Activated CD4-positive, alpha-beta T cell treated with anti-CD3 and anti-CD28 coated beads for 24 hours (primary cell): ENCODE results near the gene ERBB4.
"Not testable (repeated sequence)": the region's sequence is repeated elsewhere in the genome, so short reads cannot be mapped to it uniquely, and the experiment has no call there.

Source experiments
- DNase-seq, 2 donors: peaks; one replicate each; pipeline ENCODE4 v3.0.0-alpha.2; 2020; ENCODE audit warnings: low read depth in 2 of 2

Gene ERBB4

DNA sequence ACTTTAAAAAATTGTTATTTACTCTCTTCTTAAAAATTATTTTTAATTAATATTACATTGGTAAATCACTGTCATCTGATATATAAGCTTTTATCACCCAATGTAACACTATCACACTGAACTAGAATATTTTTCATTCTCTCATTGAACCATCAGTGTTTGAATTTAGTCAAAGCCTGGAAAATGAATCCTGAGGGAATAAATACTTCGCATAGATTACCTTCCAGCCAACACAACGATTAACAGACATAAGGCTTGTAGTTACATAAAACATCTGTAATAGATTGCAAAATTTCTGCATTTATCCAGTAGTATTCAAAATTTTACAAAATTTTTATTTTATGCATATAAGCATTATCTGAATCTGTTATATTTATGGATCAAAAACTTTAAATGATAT lies 314.9 kb downstream of the ERBB4 start:
- DNase-seq: no peak

DNA sequence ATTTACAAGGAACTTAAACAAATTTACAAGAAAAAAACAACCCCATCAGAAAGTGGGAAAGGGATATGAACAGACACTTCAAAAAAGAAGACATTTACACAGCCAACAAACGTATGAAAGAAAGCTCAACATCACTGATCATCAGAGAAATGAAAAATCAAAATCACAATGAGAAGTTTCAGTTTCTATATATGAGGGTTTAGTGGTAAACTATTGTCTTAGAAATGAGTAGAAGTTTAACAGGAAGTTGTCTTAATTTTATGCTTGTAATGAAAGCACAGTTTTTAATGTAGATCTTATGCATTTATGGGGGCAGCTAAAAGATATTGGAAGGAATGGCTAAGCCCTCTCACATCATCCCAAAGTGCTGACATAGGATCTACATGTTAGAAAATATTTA lies 325.4 kb downstream of the ERBB4 start:
- DNase-seq: no peak

DNA sequence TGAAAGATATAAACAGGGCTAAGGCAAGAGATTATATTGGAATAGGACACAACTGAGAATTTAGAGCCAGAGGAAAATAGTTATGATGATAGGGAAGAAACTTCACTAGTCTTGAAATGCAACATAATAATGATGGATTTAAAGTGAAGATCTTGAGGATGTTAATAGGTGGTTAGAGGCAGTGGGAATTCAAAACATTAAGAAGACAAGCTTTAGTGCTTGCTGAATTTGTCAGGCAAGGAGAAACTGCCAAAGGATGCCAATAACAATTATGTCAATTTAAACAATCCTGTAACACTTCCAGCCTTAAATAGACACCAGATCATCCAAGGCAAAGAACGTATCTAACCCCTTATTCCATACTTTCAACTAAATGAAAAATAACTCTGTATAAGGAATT lies 330.1 kb downstream of the ERBB4 start:
- no peak for DNase-seq

DNA sequence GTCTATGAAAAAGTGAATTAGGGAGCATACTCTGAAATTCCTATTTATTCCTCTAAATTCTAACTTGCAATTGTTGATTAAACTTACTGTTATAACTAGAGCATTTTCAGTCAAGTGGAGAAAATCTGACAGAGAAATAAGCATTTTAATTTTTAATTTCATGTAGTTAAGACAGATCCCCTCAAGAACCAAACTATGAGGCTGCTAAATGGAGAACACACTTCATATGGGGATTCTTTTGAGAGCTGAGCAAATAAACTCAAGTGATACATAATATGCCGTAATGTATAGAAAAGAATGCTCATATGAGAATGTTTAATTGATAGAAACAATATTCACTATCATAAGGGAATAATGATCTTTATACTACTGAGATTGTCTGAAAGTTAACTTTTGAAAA lies 340.8 kb downstream of the ERBB4 start:
- no peak for DNase-seq

DNA sequence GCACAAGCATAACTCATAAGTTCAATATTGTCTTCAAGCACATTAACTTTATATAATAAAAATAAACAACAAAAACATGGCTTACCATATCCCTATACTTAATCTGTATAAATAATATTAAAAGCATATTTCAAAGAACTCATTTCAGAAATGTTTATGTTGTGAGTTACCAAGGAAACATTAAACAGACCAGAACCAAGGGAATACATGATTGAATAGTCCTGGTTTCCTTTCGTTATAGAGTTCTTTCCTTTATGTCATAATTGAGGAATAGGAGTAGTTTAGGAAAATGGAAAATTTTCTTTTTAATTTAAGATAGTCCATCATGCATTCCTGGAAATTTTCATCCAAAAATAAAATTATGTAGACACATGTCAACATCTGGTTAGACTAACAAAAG lies 343.0 kb downstream of the ERBB4 start:
- DNase-seq: no peak

DNA sequence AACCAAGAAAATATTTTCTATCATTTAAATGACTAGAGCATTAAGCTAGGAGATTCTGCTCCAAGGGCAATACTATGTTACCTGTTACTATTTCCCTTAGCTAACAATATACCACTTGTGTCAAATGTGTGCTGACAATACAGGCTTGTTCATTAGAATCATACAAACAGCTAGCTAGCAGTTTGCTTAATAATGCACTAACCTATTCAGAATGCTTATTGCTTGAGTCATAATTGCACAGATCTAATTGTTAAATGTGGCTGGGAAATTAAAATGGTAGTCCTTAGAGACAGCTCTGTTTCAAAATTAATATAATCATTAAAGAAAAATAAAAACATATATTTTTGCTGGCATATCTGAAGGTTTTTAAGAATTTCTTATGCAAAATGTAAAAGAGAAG lies 344.2 kb downstream of the ERBB4 start:
- DNase-seq: no peak

DNA sequence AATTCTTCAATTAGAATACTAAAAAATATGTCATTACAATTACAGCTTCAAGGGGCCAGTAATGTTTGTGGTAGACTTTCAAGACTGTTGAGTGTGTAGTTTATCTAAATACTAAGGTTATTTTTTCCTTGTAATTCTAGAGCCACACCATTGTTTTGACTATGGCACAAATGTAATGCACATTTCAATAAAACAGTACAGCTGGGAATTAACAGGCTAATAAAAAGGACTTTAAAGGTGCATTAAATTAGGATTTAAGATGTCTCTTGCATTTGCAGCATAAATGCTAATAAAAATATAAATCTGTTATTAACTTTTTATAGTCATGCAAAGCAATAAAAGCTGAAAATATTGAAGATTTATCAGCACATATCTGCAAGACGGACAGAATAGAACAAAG lies 344.8 kb downstream of the ERBB4 start:
- no peak for DNase-seq

DNA sequence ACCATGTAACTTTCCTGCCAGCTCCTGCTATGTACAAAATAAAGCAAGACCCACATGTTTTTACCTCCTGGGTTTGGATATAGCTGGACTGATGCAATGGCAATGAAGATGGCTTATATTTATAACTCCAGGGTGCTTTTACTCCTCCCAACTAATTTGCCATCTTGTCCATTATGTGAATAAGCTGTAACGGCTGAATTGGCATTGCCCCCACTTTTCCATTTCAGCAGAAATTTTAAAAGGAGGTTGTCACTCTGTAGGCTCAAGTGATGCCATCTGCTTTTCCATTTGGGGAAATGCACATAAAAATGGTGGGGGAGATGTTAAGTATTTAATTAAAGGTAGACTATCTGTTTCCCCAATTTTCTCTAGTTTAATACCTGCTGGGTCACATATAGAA lies 345.5 kb downstream of the ERBB4 start:
- DNase-seq: no peak

DNA sequence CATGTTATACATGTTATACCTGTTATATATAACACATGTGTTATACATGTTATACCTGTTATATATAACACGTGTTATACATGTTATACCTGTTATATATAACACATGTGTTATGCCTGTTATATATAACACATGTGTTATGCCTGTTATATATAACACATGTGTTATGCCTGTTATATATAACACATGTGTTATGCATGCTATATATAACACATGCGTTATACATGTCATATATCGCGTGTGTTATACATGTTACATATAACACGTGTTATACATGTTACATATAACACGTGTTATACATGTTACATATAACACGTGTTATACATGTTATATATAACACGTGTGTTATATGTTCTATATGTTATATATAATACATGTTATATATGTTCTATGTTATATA lies 347.2 kb downstream of the ERBB4 start:
- not testable (repeated sequence) for DNase-seq

DNA sequence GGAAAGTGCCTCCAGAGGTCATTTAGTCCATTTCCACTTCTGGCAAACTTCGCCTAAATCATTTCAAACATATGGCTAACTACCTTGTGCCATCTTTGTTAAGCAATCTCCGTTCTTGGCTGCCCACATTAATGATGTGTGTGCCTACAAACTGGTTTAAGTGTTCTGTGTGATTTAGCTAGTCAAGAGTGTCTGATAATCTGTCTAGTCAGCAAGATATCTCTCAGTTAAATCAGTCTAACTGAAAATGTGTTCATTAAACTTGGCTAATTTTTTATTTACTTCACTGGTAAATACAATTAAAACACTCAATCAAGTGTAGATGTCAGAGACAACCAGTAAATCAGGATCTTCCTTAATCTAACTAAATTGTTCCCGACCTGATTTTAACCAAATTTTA lies 352.4 kb downstream of the ERBB4 start:
- DNase-seq: no peak

DNA sequence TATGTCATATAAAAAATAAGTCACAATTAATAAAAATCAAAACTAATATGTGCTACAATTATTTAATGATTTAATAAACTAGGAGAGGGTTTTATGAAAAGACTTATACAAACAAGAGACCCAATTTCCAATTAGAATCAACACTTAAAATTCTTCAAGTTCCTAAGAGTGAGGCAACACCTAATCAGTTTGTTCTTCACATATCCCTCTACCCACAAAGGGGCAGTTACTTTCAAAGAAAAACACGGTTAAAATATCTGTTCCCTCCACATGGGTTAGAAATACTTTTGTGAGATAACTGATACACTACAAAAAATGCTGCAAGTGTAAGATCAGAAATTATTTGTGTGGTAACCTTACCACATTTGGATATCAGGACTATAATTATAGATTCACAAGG lies 357.0 kb downstream of the ERBB4 start:
- no peak for DNase-seq

DNA sequence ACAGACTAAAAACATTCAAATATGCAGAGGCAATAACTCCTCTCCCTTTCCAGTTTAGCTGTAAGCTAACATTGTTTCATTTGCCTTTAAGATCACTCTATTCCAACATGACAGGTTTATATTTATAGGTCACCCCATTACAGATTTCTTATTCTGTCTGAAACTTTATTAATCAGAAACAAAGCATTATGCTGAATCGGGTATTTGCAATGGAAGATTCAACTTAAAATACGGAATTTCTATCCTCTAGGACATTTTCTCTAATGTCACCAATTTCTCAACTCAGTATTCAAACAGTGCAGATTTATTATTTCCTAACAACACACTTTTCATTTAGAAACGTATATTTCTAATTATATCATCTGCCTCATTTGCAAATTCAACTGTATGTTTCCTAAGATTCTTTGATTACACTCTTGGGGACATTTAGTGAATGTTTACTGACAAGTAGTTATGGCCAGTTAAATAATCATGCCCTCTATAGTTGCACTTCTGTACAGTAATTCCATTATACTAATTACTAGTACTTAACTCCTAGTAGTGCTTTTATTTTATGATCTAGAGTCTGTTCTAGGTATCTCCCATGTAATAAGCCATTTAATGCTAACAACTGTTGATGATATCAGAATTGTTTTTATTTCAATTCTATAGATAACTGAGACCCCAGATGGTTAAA lies 358.1 kb downstream of the ERBB4 start:
- DNase-seq: no peak

DNA sequence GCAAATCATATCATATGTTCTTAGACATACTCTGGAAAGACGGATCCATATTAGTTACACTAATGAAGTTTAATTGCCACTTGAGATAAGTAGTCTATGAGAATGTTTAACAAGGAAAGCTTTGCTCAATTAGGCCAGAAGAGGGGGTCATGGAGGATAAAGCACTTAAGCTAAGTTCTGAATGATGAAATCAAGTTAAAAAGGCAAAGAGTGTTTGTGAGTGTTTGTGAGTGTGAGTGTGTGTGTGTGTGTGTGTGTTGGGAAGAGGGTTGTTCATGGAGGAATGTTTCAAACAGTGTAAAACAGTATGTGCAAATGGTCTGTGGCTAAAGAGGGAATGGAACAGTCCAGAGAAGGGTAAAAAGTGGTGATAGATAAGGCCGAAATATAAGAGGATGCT lies 360.9 kb downstream of the ERBB4 start:
- DNase-seq: no peak

DNA sequence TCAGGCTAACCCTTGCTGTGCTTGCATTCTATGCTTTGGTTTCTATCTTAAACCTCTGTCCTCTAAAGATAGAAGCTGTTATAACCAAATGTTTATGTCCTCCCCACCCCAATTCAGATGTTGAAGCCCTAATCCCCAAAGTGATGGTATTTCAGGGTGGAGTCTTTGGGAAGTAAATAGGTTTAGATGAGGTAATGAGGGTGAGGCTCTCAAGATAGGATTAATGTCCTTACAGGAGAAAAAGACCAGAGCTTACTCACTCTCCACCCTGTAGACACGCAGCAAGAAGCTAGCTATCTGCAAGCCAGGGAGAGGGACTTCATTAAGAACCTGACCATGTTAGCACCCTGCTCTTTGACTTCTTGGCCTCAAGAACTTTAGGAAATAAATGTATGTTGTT lies 362.5 kb downstream of the ERBB4 start:
- DNase-seq: no peak

DNA sequence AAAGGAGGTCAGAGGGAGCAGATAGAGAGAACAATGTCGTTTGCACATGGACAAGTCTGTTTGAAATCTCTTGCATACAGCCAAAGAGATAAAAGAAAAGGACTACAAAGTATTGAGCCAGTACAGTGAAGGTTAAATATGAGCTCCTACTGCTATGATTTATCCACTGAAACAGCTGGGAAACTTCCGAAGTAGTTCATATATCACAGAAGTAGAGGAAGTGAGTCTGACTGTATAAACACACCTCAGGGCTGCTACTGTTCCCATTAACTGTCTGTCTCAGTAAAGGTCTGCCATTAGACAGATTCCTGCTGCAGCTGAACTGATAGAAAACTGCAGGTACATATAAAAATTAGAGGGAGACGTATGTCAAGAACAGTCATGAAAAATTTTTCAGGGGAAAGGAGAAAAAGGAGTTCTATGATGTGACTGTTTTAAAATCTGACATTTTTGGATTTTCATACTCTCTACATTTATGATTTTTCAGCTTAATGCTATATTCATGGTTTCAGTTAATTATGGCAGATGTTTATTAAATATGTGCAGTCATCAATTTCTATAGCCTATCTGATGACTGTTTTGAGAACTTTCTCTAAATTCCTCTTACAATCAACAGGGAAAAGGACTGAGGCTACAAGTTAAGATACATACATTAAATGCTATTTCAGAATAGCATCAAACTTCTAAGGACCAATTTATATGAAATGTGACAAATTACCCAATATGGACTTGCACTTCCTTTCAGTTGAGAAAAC lies 364.7 kb downstream of the ERBB4 start:
- DNase-seq: no peak

DNA sequence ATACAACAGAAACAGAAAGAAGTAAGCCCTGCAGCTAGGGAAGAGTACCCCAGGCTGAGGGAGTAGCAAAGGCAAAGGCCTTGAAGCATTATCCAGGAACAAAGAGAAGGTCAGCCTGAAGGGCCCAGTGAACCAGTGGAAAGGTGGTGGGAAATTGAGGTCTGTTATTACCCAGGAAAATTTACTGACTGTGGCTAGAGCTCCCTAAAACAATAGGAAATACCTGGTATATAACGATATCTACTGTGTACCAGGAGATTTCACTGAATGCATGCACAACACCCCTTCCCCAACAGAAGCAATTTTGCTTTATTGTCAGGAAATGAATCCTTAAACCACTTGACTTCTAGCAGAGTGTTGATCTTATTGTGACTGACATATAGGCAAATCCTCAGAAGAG lies 365.3 kb downstream of the ERBB4 start:
- DNase-seq: no peak

DNA sequence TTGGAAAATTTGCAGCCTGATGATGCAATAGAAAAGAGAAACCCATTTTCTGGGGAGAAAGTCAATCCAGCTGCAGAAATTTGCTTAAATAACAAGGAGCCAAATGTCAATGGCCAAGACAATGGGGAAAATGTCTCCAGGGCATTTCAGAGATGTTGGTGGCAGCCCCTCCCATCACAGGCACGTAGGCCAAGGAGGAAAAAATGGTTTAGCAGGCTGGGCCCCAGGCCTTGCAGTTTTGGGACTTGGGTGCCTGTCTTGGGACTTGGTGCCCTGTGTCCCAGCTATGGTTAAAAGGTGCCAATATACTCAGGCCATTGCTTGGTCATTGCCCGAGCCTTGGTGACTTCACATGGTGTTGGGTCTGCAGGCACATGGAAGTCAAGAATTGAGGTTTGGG lies 368.2 kb downstream of the ERBB4 start:
- DNase-seq: no peak

DNA sequence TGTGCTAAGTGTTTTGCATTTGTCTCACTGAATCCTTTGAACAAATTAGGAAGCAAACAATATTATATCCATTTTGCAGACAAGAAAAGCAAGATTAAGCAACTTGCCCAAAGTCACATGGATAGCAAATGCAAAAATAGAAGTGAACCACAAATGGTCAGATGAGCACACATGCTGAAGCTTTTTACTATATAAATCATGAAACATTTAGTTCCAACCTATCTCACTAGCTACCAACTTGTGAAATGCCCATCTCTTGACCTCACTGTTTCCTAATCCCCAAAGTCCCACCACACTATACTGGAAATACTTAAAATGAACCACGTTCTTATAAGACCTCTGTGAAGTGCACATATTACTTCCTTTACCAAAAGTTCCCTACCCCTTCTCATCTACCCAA lies 380.5 kb downstream of the ERBB4 start:
- no peak for DNase-seq

DNA sequence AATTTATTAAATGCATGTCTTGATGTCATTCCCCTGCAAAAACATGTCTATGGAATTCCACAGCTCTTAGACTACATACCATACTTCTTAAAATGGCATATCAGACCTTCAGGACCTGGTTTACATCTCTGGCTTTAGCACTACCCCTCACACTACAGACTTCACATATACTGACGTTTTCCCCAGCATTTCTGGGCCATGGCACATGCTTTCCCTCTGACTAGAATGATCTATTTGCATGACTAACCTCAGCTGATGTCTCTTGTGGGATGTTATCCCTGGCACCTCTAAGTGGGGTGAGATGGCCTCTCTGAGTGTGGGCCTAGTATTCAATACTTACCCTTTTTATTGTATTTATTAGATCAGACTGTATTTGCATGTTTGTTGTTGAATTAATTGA lies 381.6 kb downstream of the ERBB4 start:
- DNase-seq: no peak

DNA sequence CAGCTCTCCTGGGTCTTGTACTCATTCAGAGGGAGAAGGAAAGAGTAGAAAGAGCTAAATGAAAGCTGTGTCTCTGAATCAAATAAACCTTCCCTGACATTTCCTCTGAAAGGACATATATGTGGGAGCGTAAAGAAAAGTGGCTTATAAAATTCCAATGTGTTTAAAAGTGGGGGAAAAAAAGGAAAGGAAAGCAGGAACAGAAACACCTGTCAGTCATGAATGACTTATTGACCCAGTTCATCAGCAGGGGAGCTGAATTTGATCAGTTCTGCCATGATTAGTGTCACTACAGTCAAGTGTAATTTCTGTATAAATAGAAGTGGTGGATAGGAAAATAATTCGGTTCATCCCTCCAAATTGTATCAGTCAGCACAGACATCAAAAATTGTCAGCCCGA lies 382.5 kb downstream of the ERBB4 start:
- no peak for DNase-seq

DNA sequence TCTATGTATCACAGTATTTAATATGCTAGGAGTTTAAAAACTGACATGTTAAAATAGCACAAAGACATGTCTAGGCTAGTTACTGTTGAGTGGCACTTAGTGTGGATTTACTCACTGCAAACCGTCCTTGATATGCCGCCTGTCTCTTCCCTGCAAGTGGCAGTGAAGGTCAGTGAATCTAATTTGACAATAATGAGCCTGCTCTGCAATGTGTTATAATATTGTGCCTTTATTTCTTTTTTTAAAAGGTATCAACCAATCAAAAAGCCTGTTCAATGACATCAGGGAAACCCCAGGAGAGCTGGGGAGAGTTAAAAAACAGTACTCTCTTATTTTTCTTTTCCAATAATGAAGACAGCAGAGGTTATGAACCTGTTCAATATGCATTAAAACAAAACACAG lies 384.1 kb downstream of the ERBB4 start:
- no peak for DNase-seq

DNA sequence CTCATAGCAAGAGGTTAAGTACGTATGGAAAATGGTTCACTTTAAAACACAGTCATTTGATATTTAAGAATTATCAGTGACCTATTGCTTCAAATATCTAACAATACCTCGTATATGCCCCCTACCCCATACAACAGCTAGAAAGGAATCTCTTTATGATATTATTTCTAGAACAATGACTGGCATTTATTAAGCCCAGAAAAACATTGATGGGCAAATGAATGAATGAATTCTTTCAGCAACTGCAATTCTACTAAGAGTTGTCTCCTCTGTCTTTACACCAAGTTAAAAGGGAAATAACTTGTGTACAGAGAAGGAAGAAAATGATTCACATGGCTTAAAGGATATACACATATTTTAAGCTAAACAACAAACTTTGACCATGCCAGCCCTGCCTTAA lies 384.7 kb downstream of the ERBB4 start:
- no peak for DNase-seq

DNA sequence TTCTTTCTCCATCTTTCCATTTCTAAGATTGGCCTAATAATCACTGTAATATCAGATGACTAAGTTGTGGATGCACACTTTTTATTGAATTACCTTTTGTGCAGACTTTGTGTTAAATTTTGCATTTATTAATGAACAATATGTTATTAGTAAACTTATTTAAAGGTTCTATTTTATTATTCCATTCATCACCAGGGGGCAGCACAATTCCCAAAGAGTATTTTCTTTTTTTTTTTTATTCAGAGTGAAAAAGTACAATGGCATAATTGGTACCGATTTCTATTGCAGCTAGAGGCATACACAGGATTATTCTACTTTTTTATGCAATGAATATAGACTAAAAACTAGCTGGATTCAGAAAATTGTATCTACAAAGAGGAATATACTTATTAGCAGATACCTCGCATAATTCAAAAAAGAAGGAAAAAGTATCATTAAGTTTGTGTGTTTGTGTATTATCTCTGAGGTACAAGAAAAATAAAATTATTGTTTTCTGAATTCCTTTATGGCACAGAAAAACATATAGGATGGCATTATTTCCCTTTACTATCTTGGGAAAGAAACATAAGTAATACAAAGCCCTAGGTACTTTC lies 390.6 kb downstream of the ERBB4 start:
- no peak for DNase-seq
